Measurements from ENCODE around the gene MRPL37. TPM values are rescaled to one million over a fixed set of nuclear protein-coding genes. Genes with fewer than 3 reads are reported as not detected.

Gene MRPL37
- total and polyA plus RNA-seq, 2 of the 4 experiments (the other 2 are of a cell fraction): 42.8 to 132 TPM

DNA sequence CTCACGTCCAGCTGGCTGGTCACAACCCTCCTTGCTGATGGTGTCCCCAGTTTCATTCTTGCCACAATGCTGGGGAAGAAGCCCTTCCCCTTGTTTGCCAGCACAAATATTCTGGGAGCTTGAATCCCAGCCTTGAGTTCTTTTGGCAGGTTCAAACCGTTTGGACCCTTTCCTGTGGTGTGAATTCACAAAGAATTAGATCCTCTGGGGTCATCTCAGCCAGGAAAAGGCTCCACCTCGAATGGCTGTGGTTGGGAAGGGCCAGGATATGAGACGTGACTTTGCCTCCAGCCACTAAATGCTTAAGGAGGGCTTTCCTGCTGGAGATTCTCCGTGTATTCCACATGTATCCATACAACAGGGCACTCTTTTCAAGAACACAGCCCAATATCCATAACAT is 66.9 kb downstream of the MRPL37 start:
- in situ Hi-C loops (cut with MboI; ENCODE audit: low sequenced_read_pairs): no loop called here
- no peak overlapping the region for H2BK5ac ChIP-seq (ENCODE audit: low read depth, low read length, poor library complexity, severe bottlenecking)
- POLR2A ChIA-PET (ENCODE audit: unreplicated experiment): no interaction called here

More for the DNA sequence above, 66.9 kb downstream of the MRPL37 start:
- Histone ChIP-seq H3K4me1 (ENCODE audit: control insufficient read depth, insufficient read depth, low read length) (peaks cover 1% of the 10 kb centered on the region), H4K91ac (ENCODE audit: insufficient read depth, low read depth, low read length) (no peak overlapping the region), H2AK9ac (replicated peaks; ENCODE audit: low read depth, low read length, poor library complexity) (no peak overlapping the region), H2BK120ac (ENCODE audit: low read depth, low read length) (no peak overlapping the region), H3K18ac (ENCODE audit: low read depth, low read length) (no peak overlapping the region), H3K9ac (ENCODE audit: low read depth, low read length) (no peak overlapping the region), H3K36me3 (ENCODE audit: control insufficient read depth, insufficient read depth, low read length) (peaks cover 6% of the 10 kb centered on the region; the same call in 1 of the 2 replicates), H3K9me1 (ENCODE audit: insufficient read depth, low read length) (peaks cover 13% of the 10 kb centered on the region), H4K5ac (ENCODE audit: low read depth, low read length) (no peak overlapping the region), H2BK15ac (ENCODE audit: low read depth, low read length) (no peak overlapping the region), H3K56ac (ENCODE audit: extremely low read depth, insufficient read depth, low read length) (no peak overlapping the region), H2AK5ac (ENCODE audit: low read depth, low read length) (no peak overlapping the region), H2BK20ac (ENCODE audit: low read depth, low read length) (no peak overlapping the region), H3K4me2 (ENCODE audit: low read depth, low read length) (no peak overlapping the region), H3K27ac (ENCODE audit: insufficient read depth, low read length) (no peak overlapping the region), H3K23ac (ENCODE audit: low read depth, low read length) (no peak overlapping the region), H4K8ac (ENCODE audit: low read depth in 2 of 2, low read length in 2 of 2) (no peak overlapping the region), H3K79me1 (ENCODE audit: low read depth in 1 of 2, low read length in 2 of 2) (peaks cover 37 to 88% of the 10 kb centered on the region in 2 experiments; a peak in 3 of 4 replicates), H2AFZ (replicated peaks; ENCODE audit: low read length, poor library complexity) (no peak overlapping the region), H3K14ac (replicated peaks; ENCODE audit: low read depth, low read length) (no peak overlapping the region), H3K4ac (ENCODE audit: low read depth, low read length) (no peak overlapping the region), H3K4me3 (ENCODE audit: insufficient read depth, low read depth, low read length) (no peak overlapping the region), H4K20me1 (ENCODE audit: insufficient read depth, low read length) (peaks cover 27% of the 10 kb centered on the region), H3K9me3 (ENCODE audit: control insufficient read depth, insufficient read depth, low read length) (no peaks in the 10 kb centered on the region), H3K27me3 (ENCODE audit: control insufficient read depth, insufficient read depth, low read length) (no peaks in the 10 kb centered on the region)
- DNase-seq (no peak), ATAC-seq (ENCODE audit: low read depth) (no peak)
- intact Hi-C loops (cut with micrococcal nuclease): no loop called here
- TF ChIP-seq SMC3 (IDR thresholded peaks at IDR 0.05; ENCODE audit: low read depth, low read length) (no peak), MAZ (IDR thresholded peaks at IDR 0.05; ENCODE audit: borderline replicate concordance, low read depth, low read length) (no peak), CHD1 (IDR thresholded peaks at IDR 0.05; ENCODE audit: low read depth, low read length) (no peak), NFE2L2 (IDR thresholded peaks at IDR 0.05; ENCODE audit: low read depth, low read length) (no peak), MAFK (IDR thresholded peaks at IDR 0.05; ENCODE audit: low read depth, low read length) (no peak), RFX5 (IDR thresholded peaks at IDR 0.05; ENCODE audit: low read depth, low read length) (no peak), RCOR1 (IDR thresholded peaks at IDR 0.05; ENCODE audit: insufficient replicate concordance, low read length) (no peak), FOS (IDR thresholded peaks at IDR 0.05; ENCODE audit: low read depth, low read length) (no peak), MXI1 (IDR thresholded peaks at IDR 0.05; ENCODE audit: borderline replicate concordance, low read depth, low read length) (no peak), CTCF (conservative IDR thresholded peaks at IDR 0.05; ENCODE audit: low read depth, low read length) (no peak), ELK1 (IDR thresholded peaks at IDR 0.05; ENCODE audit: borderline replicate concordance, low read depth, low read length) (no peak), POLR2A (IDR thresholded peaks at IDR 0.05; ENCODE audit: low read depth, low read length) (no peak), CEBPB (IDR thresholded peaks at IDR 0.05; ENCODE audit: low read depth, low read length) (no peak), RAD21 (IDR thresholded peaks at IDR 0.05; ENCODE audit: low read length) (no peak), BHLHE40 (IDR thresholded peaks at IDR 0.05; ENCODE audit: low read depth, low read length) (no peak)
- TF ChIP-seq, protein P1, sequence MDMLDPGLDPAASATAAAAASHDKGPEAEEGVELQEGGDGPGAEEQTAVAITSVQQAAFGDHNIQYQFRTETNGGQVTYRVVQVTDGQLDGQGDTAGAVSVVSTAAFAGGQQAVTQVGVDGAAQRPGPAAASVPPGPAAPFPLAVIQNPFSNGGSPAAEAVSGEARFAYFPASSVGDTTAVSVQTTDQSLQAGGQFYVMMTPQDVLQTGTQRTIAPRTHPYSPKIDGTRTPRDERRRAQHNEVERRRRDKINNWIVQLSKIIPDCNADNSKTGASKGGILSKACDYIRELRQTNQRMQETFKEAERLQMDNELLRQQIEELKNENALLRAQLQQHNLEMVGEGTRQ (IDR thresholded peaks at IDR 0.05; ENCODE audit: low read depth, low read length): no peak
- 88% methylated on average over 1 of the region's 5 CpGs; no CpG with 5 or more reads in 1 of the 2 experiments for WGBS, 2 experiments (ENCODE audit: extremely low coverage in 2 of 2, insufficient read length in 1 of 2)
- CTCF ChIA-PET: no interaction called here
- dilution Hi-C loops (cut with HindIII; ENCODE audit: low sequenced_read_pairs, unreplicated experiment): no loop called here
- BruUV-seq (replicated peaks): no TSS peak

All from IMR-90 (cell line).